ENCODE measurements around the gene MUSK.

Gene MUSK

GRCh38 chr9:110746211-110746930, 77.8 kb downstream of the MUSK start:
- Histone ChIP-seq H3K36me3 (no peaks in the 10 kb centered on the region), H3K9me3 (no peaks in the 10 kb centered on the region), H3K27me3 (no peaks in the 10 kb centered on the region), H3K4me1 (peaks cover 11% of the 10 kb centered on the region), H3K4me3 (ENCODE audit: low read depth, low read length) (no peak overlapping the region)
- no peak for DNase-seq
- TF ChIP-seq, protein P1, sequence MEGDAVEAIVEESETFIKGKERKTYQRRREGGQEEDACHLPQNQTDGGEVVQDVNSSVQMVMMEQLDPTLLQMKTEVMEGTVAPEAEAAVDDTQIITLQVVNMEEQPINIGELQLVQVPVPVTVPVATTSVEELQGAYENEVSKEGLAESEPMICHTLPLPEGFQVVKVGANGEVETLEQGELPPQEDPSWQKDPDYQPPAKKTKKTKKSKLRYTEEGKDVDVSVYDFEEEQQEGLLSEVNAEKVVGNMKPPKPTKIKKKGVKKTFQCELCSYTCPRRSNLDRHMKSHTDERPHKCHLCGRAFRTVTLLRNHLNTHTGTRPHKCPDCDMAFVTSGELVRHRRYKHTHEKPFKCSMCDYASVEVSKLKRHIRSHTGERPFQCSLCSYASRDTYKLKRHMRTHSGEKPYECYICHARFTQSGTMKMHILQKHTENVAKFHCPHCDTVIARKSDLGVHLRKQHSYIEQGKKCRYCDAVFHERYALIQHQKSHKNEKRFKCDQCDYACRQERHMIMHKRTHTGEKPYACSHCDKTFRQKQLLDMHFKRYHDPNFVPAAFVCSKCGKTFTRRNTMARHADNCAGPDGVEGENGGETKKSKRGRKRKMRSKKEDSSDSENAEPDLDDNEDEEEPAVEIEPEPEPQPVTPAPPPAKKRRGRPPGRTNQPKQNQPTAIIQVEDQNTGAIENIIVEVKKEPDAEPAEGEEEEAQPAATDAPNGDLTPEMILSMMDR (IDR thresholded peaks at IDR 0.05; ENCODE audit: low read depth, low read length) = no peak

GRCh38 chr9:110748251-110748893, 79.8 kb downstream of the MUSK start:
- H3K4me1 ChIP-seq = peaks cover 11% of the 10 kb centered on the region
- H3K9me3 ChIP-seq = no peaks in the 10 kb centered on the region
- TF ChIP-seq, protein P1 (IDR thresholded peaks at IDR 0.05; ENCODE audit: low read depth, low read length) = no peak

GRCh38 chr9:110750272-110750671, 81.7 kb downstream of the MUSK start:
- Histone ChIP-seq H3K27me3 (no peaks in the 10 kb centered on the region), H3K9me3 (no peaks in the 10 kb centered on the region), H3K36me3 (no peaks in the 10 kb centered on the region), H3K4me1 (peaks cover 24% of the 10 kb centered on the region), H3K4me3 (ENCODE audit: low read depth, low read length) (no peak overlapping the region)
- peak; percentile 24 for DNase-seq
- TF ChIP-seq, protein P1 (IDR thresholded peaks at IDR 0.05; ENCODE audit: low read depth, low read length) = no peak

More at GRCh38 chr9:110748251-110748893, 79.8 kb downstream of the MUSK start:
- Histone ChIP-seq H3K36me3 (no peaks in the 10 kb centered on the region), H3K4me3 (ENCODE audit: low read depth, low read length) (no peak overlapping the region), H3K27me3 (no peaks in the 10 kb centered on the region)
- no peak for DNase-seq

DNA sequence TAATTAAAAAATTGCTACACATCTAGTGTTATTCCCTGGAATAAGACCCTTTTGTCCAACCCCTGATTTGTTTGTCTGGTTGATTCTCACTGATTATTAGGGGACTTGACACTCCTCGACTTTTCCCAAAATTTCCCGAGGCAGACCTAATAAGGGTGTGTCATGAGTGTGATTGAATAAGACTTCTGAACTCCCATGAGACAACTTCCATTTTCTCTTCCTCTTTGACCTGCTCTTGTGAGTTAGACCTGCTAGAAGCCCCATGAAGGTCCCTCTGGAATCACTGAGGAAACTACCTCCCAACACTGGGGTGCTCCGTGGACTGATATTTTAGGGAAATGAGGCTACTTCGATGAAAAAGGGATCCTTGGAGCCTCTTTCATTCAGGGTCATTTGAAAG, 83.4 kb downstream of the MUSK start:
- Histone ChIP-seq H3K36me3 (no peaks in the 10 kb centered on the region), H3K4me1 (peaks cover 24% of the 10 kb centered on the region), H3K4me3 (ENCODE audit: low read depth, low read length) (no peak overlapping the region), H3K27me3 (no peaks in the 10 kb centered on the region), H3K9me3 (no peaks in the 10 kb centered on the region)
- TF ChIP-seq, protein P1 (IDR thresholded peaks at IDR 0.05; ENCODE audit: low read depth, low read length) = no peak
- no peak for DNase-seq

GRCh38 chr9:110752766-110753165, 84.2 kb downstream of the MUSK start:
- Histone ChIP-seq H3K27me3 (no peaks in the 10 kb centered on the region), H3K4me3 (ENCODE audit: low read depth, low read length) (no peak overlapping the region), H3K36me3 (no peaks in the 10 kb centered on the region), H3K4me1 (peaks cover 24% of the 10 kb centered on the region), H3K9me3 (no peaks in the 10 kb centered on the region)
- TF ChIP-seq, protein P1 (IDR thresholded peaks at IDR 0.05; ENCODE audit: low read depth, low read length) = no peak
- DNase-seq = no peak

DNA sequence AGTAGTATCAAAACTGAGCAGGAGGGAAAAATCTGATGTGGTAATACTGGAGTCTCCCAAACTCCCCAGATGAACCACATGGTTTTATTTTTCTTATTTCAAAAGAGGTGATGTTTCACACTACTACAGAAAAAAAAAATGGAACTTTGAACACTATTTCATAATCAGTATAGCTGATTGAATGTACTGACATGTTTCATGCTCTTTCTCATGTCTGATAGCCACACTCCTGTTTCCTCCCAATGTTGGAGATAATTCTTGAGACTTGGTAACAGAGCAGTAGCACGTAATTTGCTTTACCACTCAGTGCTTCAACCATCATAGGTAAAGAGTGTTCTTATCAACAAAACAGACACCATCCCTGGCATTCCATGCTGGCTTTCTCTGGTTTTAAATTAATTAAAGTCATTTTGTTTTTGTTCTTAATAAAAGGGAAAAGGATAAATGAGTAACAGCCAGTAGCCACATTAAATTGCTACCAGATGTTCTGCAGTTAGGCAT, 85.2 kb downstream of the MUSK start:
- DNase-seq = peak; percentile 24
- H3K9me3 ChIP-seq = peaks cover under 1% of the 10 kb centered on the region; the same call in 1 of the 2 replicates
- peaks cover 22% of the 10 kb centered on the region for H3K4me1 ChIP-seq
- no peaks in the 10 kb centered on the region for H3K36me3 ChIP-seq
- no peaks in the 10 kb centered on the region for H3K27me3 ChIP-seq
- TF ChIP-seq, protein P1 (IDR thresholded peaks at IDR 0.05; ENCODE audit: low read depth, low read length) = no peak
- H3K4me3 ChIP-seq (ENCODE audit: low read depth, low read length) = no peak overlapping the region

Data from BE2C (cell line).